HEK293T (cell line): ENCODE data around the gene SPOPL.

Source experiments
- ARNT ChIP-seq: fragments of 450-650 bp; IDR thresholded peaks from 2 replicates; pipeline ENCODE4 v1.6.1; 2017; ENCODE audit warnings: mild to moderate bottlenecking
- BHLHE40 ChIP-seq: fragments of 450-650 bp; IDR thresholded peaks from 2 replicates; pipeline ENCODE4 v1.6.1; 2016; ENCODE audit warnings: mild to moderate bottlenecking, moderate library complexity, borderline replicate concordance
- FOXA1 ChIP-seq: fragments of 450-650 bp; IDR thresholded peaks from 2 replicates; pipeline ENCODE4 v1.6.1; 2016; ENCODE audit warnings: mild to moderate bottlenecking
- FOXM1 ChIP-seq: fragments of 450-650 bp; IDR thresholded peaks from 2 replicates; pipeline ENCODE4 v1.6.1; 2017; ENCODE audit warnings: mild to moderate bottlenecking, borderline replicate concordance
- LEF1 ChIP-seq: fragments of 450-650 bp; IDR thresholded peaks from 2 replicates; pipeline ENCODE4 v1.6.1; 2017; ENCODE audit warnings: mild to moderate bottlenecking, borderline replicate concordance
- SP1 ChIP-seq: fragments of 450-650 bp; IDR thresholded peaks from 2 replicates; pipeline ENCODE4 v1.6.1; 2017
- SUZ12 ChIP-seq: fragments of 450-650 bp; IDR thresholded peaks from 2 replicates; pipeline ENCODE4 v1.6.1; 2016; ENCODE audit warnings: mild to moderate bottlenecking
- ZNF384 ChIP-seq: fragments of 450-650 bp; IDR thresholded peaks from 2 replicates; pipeline ENCODE4 v1.6.1; 2016
- TF ChIP-seq, protein P1 (sequence below): fragments of 450-650 bp; IDR thresholded peaks from 2 replicates; pipeline ENCODE4 v1.6.1; 2016

GRCh38 chr2:138609446-138609845, 107.9 kb downstream of the SPOPL start:
- TF ChIP-seq SUZ12 (no peak), ZNF384 (no peak), BHLHE40 (no peak), ARNT (no peak), FOXA1 (no peak), SP1 (no peak), FOXM1 (no peak), LEF1 (no peak)
- TF ChIP-seq, protein P1, sequence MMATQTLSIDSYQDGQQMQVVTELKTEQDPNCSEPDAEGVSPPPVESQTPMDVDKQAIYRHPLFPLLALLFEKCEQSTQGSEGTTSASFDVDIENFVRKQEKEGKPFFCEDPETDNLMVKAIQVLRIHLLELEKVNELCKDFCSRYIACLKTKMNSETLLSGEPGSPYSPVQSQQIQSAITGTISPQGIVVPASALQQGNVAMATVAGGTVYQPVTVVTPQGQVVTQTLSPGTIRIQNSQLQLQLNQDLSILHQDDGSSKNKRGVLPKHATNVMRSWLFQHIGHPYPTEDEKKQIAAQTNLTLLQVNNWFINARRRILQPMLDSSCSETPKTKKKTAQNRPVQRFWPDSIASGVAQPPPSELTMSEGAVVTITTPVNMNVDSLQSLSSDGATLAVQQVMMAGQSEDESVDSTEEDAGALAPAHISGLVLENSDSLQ = no peak
